GM10847 (cell line): Measurements from ENCODE around the gene CRYBG3.

Experiments used
- POLR2A ChIP-seq: IDR thresholded peaks from 2 replicates; pipeline ENCODE4 v1.6.1; 2011; ENCODE audit not compliant: insufficient read length; ENCODE audit errors: extremely low read depth

CRYBG3 gene

DNA sequence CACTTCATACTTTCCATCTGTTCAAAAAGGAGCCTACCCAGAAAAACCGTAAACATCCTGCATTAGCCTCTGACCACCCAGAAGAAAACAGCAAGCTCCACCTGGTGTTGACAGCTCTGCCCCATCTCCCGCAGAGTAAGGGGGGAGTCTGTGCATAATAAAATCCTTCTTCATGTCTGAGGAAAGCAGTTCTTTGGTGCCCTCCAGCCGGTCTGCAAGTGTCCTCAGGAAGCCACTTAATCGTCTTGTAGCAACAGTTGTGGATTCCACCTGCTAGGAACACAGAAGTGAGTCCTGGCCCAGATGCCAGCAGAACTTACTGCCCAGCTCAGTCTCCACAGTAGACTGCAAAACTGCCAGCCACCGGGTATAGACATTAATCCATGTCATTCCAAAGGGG is 127.9 kb downstream of the CRYBG3 start:
- no peak for TF ChIP-seq POLR2A

DNA sequence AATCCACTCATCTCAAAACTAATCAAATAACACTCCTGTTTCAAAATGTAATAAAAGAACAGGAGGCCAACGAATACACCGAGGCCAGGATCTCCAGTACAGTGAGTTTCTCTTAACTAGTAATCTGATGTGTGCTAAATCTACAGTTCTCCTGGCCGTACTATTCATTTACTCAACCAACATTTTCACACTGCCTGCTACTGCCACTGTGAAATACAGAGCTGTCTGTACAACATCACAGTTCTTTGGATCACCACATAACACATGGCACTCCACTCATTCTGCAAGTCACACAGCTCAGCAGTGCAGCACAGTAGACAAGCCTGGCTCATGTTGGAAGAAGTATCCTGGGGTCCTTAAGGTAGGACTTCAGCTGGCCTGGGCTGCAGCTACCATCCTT is 128.5 kb downstream of the CRYBG3 start:
- TF ChIP-seq POLR2A, result no peak

DNA sequence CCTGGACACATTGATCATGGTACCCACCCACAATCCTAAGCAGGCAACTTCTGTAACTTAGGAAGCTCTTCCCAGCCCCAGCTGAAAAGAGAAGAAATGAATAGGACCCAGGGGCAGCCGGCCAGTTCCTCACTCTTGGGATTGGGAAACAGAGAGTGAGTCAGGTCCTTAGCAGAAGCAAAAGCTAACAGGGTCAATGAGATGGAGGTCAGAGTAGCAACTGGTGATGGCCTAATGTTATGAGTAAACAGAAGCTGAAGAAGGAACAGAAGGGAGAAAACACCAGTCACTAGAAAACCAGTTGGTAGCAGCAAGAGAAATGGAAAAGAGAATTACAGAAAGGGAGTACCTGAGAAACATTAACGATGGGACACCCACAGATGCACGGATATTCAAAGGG is 130.5 kb downstream of the CRYBG3 start:
- no peak for TF ChIP-seq POLR2A

DNA sequence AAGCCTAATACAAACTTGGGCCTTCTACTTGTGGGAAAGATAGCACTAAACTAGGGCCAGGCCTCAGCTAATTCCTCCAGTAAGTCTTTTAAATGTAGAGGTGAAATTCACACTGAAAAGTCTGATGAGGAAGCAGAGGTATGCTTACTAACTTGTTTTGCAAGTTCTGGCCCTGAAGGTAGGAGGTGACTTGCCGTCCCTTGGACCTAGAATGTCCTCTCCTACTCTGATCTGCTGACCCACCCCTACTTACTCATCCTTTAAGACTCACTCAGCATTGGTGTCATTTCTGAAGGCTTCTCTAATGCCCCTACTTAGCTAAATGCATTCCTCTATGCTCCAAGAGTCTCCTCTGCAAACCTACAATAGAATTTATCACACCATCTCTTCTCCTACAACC is 131.1 kb downstream of the CRYBG3 start:
- TF ChIP-seq POLR2A, result no peak

DNA sequence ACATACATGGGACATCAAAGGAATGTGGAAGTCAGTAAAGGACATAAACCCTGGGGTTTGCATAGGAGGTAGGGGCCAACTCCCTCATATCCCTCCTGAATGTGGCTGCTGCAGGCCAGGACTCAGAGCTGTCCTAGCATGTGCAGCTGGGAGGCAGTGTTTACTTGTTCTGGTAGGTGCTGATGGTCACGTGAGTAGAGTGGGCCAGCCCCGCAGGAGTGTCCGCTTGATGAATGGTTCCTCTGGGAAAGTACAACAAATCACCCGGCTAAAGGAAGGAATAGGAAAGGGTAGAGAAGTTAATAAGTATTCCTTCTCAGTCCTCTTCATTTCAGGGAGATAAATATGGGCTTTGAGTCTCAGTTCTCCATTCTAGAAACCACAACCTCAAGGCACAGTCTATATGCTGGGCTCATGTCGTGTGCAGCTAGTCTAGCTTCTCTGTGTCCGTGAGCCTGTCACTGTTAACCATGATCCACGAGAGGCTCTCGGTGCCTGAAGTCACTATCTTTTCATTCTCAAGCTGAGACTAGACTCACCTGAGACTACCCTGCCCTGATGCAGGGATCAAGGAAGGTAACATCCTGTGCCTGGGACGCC is 132.5 kb downstream of the CRYBG3 start:
- TF ChIP-seq POLR2A, result no peak

DNA sequence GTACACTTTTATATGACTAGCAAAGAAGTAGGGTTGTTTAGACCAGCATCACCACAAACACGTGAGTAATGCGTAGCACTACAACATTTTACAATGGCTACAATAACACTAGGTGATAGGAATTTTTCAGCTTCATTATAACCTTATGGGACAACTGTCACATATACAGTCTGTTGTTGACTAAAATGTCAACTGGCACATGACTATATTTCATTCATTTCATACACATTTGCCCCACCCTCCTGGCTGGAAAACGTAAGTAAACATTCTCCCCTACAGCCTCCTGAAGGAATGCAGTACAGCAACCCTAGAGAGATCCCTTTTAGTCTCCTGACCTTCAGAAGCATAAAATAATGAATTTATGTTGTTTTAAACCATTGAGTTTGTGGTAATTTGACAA is 134.2 kb downstream of the CRYBG3 start:
- no peak for TF ChIP-seq POLR2A

DNA sequence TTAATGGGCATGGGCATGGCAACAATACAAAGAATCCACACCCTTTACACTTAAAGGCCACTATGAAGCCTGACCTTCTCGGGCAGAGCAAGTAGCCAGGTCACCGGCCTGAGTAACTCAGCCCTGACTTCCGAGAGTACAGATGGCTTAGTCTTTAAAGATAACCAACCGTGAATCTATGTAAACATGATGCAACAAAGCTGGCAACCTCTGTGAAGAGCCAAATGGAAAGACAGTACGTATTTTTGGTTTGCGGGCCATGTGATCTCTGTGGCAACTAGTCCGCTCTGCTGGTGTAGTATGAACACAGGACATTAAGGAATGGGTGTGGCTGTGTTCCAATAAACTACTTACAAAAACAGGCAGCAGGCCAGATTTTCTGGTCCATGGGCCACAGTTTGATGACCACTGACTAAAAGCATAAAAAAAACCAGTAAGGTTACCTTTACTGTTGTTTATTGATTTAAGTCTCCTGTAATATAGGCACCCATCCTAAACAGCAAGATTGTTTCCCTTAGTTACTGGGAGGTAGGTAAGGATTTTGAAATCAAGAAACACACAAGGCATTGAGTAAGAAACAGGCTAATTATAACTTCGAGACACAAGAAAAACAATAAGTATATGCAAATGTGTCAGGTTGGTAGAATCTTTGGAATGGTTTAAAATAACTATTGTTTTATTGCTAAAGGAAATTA is 136.0 kb downstream of the CRYBG3 start:
- no peak for TF ChIP-seq POLR2A

DNA sequence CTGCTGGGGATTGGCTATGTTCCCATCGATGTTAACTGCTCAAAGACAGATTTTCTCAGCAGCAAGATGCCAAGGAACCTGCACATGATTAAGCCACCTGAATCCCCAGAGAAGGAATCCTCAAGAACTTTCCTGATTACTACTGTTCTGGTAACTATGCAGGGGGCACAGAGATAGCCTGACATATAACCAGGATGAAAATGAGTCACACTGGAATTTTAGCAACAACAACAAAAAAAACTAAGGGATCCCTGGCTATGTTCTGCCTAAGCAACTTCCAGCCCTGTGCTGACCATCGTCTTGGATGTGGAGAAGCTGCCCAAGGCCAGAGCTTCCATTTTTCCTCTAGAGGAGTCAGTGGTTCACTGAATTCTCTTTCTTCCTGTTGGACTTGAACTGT is 136.6 kb downstream of the CRYBG3 start:
- no peak for TF ChIP-seq POLR2A

DNA sequence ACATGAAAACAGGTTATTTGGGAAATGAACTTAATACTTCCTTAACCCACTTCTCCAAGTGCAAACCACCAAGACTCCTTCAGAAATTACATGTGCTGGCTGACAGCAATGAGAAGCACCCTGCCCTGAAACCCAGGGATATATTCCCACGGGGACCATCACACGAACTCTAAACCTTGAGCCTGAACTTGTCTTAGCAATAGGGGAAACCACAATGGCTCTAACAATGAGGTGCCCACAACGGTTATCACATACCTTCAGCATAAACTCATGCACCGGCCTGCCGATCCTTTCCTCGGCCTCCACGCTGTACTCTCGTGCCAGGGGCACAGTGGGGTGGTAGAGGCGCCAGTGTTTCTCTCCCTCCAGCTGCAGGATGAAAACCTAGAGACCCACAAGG is 137.0 kb downstream of the CRYBG3 start:
- TF ChIP-seq POLR2A, result no peak

DNA sequence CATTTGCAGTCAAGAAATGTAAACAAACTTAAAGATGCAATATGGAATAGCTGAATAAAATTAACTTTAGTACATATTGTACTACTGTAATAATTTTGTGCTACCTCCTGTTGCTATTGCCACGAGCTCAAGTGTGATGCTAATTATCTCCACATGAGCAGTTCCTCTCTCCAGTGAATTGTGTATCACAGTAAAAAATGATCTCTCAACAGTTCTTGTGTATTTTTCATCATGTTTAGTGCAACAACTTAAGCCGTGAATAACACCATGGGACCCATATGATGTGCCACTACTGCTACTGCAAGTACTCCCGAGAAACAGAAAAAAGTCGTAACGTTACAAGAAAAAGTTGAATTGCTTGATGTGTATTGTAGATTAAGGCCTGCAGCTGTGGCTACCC is 138.1 kb downstream of the CRYBG3 start:
- TF ChIP-seq POLR2A, result no peak

DNA sequence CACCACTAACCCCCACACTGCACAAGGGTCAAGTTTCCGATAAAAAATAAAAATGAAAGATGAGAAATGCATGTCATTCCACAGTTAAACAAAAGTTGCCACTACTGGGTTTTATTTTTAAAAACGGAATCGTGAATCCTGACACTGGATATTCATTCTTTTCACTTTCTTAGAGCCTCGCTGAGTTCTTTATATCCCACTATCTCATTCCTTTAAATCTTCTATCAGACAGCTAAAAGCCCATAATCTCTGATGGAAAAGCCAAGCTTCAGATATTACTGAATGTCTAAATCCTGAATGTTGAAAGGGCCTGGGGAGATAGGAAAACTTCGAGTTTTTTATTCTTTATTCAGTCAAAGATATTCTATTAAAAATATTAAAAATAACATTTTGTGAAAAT is 138.7 kb downstream of the CRYBG3 start:
- no peak for TF ChIP-seq POLR2A

DNA sequence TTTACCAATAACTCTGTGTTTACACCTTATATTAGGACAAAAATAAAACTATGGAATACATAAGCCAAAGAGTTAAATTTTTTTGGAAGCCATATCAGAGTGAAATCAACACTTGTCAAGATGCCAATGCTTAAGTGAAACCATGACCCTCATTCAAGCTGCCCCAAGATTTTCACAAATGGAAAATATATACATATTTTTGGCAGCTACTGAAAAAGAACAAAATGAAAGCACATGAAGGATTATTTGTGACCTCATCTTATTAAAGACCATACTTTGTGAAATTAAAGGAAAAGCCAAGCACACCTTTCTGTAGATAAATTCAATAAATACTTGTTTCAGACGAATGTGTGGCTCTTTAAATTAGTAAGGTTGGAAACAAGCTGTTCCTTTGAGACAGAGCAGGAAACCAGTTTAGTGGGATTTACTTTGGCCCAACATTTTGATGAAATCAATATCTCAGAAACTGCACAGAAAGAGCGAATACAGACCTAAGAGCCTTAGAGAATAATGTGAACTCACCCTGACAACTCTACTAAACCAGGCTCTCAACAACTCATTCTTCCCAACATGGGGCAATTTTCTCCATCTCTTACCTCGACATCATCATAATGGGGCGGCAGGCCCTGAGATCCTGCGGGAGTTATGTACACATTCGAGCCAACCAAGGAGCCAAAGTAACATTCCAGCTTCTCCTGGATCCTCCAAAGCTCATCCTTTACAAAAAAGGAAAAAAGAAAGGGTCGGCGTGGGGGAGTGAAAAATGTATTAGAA is 139.4 kb downstream of the CRYBG3 start:
- no peak for TF ChIP-seq POLR2A

DNA sequence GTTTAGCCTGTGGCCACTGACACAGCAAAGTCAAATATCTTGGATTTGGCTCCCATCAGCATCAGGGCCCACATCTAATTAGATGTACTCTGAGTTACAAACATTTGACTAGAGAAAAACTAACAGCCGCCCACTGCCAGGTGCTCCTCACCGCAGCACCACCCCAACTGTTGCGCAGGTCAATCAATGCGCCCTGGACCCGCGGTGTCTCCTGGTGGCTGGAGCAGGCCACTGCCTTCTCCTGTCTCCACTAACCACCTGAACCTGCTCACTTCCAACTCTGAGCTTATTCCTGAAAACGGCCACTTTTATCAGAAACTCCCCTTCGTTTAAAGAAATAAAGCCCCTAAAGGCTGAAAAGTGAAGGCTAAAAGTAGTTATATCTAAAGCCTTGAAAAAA is 146.2 kb downstream of the CRYBG3 start:
- no peak for TF ChIP-seq POLR2A

DNA sequence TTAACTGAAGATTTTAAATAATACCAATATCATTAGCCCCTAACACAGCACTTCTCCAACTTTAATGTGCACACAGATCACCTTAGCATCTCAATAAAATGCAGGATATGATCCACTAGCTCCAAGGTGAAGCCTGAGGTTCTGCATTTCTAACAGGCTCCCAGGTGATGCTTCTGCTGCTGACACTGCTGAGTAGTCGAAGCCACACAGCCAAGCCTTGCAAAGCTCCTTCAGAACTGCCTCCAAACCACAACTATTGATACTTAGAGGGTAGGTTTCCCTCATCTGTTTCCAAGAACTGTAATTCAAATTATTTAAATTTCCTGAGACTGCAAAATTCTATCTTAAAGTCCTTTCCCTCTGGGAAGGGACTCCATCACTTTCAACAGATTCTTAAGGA is 146.6 kb downstream of the CRYBG3 start:
- no peak for TF ChIP-seq POLR2A

DNA sequence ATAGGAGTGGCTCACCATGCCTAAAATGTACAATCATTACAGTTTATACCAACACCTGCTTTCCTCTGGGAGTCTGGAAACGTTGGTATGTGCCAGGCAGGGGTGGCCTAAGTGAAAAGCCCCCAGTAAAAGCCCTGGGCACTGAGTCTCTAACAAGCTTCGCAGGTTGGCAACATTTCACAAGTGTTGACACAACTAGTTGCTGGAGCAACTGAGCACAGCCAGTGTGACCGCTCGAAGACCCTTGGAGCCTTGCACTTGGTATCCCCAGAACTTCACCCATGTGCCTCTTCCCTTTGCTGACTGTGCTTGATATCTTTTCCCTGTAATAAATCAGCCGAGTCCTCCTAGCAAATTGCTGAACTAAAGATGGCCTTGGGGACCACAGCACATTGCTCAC is 147.7 kb downstream of the CRYBG3 start:
- TF ChIP-seq POLR2A, result no peak

DNA sequence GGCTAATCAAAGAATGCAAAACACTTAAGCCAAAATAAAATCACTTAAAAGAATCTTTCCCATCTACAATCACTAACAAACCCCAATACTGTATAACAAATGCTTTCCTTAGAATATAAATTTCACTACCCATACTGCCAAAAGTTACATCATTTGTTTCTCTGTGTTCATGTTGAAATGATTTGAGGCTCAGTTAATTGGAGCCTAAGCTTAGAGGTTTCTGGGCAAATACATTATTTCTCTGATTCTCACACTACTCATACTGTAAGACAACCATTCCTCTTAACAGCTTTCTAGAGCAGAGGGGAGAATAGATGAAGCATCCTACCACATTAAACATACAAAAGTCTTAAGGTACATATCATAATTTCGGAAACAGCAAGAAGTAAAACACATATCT is 148.3 kb downstream of the CRYBG3 start:
- TF ChIP-seq POLR2A, result no peak
